Transverse colon (tissue), 4 donors: ENCODE measurements around the gene PLOD3.

Experiments used
- CTCF ChIP-seq, 5 experiments: fragments of 200-600 bp in 3 of 5; fragments of 450-650 bp in 2 of 5; sonication (generic) in 3 of 5; IDR thresholded peaks; 1 replicate in 2 of 5; 2 replicates in 3 of 5; pipeline ENCODE4 v1.5.1; 2016 to 2017; ENCODE audit warnings: antibody characterized with exemption in 5 of 5, inconsistent platforms in 3 of 5, mild to moderate bottlenecking in 2 of 5, moderate library complexity in 1 of 5
- POLR2A ChIP-seq: fragments of 450-650 bp; IDR thresholded peaks from one replicate; pipeline ENCODE4 v1.6.1; 2016; ENCODE audit warnings: antibody characterized with exemption, mild to moderate bottlenecking, moderate library complexity
- POLR2AphosphoS5 ChIP-seq, 3 donors: sonication (generic); formaldehyde crosslinking; IDR thresholded peaks; one replicate each; pipeline ENCODE4 v1.6.1; 2016; ENCODE audit warnings: antibody characterized with exemption in 3 of 3

- TF ChIP-seq CTCF (IDR thresholded peaks at IDR 0.05) (no peak), POLR2AphosphoS5 (IDR thresholded peaks at IDR 0.05) (no peak), POLR2A (no peak)
Observed at GRCh38 chr7:101179117-101179516, 38.3 kb downstream of the PLOD3 start.
